HG03039 (cell line): Measurements from ENCODE around the gene SEC61A1.

Experiments used
- ATAC-seq: cut with Tn5 transposase; IDR thresholded peaks from one replicate; pipeline ENCODE4 v1.9.1; 2021; ENCODE audit warnings: mild to moderate bottlenecking, moderate library complexity; ENCODE audit not compliant: unreplicated experiment

Gene SEC61A1

GRCh38 chr3:128111147-128111546 is 58.9 kb downstream of the SEC61A1 start:
- ATAC-seq = no peak

- ATAC-seq = no peak
Measured at GRCh38 chr3:128112357-128112968, 60.2 kb downstream of the SEC61A1 start.

GRCh38 chr3:128113817-128114794 is 61.9 kb downstream of the SEC61A1 start:
- ATAC-seq = no peak
